DND-41 (cell line): ENCODE data around the gene HSPB9.

Experiments used
- ATAC-seq: fragments of 200-7000 bp; cut with Tn5 transposase; 3 replicates; pipeline ENCODE4 v1.9.1; 2021; ENCODE audit warnings: low read depth; ENCODE audit not compliant: insufficient read depth
- DNase-seq: peaks from one replicate; pipeline ENCODE4 v3.0.0-alpha.2; 2020
- H2AFZ ChIP-seq: 2 replicates; pipeline ENCODE4 v1.6.0; 2012; ENCODE audit warnings: low read depth, low read length
- H3K27ac ChIP-seq: 2 replicates; pipeline ENCODE4 v1.5.1; 2012; ENCODE audit warnings: low read length, inconsistent platforms
- H3K27me3 ChIP-seq: fragments of 200-600 bp; sonication (generic); 2 replicates; pipeline ENCODE4 v1.6.0; 2012; ENCODE audit warnings: low read length, mild to moderate bottlenecking, inconsistent platforms; ENCODE audit not compliant: insufficient read depth, poor library complexity
- H3K36me3 ChIP-seq: 2 replicates; pipeline ENCODE4 v1.5.1; 2012; ENCODE audit warnings: low read length, inconsistent platforms; ENCODE audit not compliant: insufficient read depth
- H3K4me1 ChIP-seq: 2 replicates; pipeline ENCODE4 v1.5.1; 2012; ENCODE audit warnings: mild to moderate bottlenecking, low read length; ENCODE audit not compliant: insufficient read depth
- H3K4me2 ChIP-seq: 2 replicates; pipeline ENCODE4 v1.6.0; 2012; ENCODE audit warnings: mild to moderate bottlenecking, moderate library complexity, low read length, inconsistent platforms; ENCODE audit not compliant: insufficient read depth
- H3K4me3 ChIP-seq, 2 experiments: fragments of 200-600 bp in 1 of 2; shearing (Covaris generic) in 1 of 2; 2 replicates each; pipeline ENCODE4 v1.5.1; 2012 to 2016; ENCODE audit warnings: inconsistent platforms in 2 of 2, low read length in 2 of 2, mild to moderate bottlenecking in 2 of 2, low read depth in 1 of 2, moderate library complexity in 1 of 2
- H3K79me2 ChIP-seq: 2 replicates; pipeline ENCODE4 v1.6.0; 2012; ENCODE audit warnings: low read length, inconsistent platforms; ENCODE audit not compliant: insufficient read depth
- H3K9ac ChIP-seq: 2 replicates; pipeline ENCODE4 v1.6.0; 2012; ENCODE audit warnings: low read depth, mild to moderate bottlenecking, inconsistent platforms, low read length, moderate library complexity
- H3K9me3 ChIP-seq: 2 replicates; pipeline ENCODE4 v1.5.1; 2012; ENCODE audit warnings: low read length, moderate library complexity, mild to moderate bottlenecking, inconsistent platforms; ENCODE audit not compliant: insufficient read depth, severe bottlenecking
- H4K20me1 ChIP-seq: 2 replicates; pipeline ENCODE4 v1.6.0; 2012; ENCODE audit warnings: low read length; ENCODE audit not compliant: insufficient read depth
- EZH2 ChIP-seq: IDR thresholded peaks from 3 replicates; pipeline ENCODE4 v1.6.1; 2012; ENCODE audit warnings: borderline replicate concordance, low read depth, mild to moderate bottlenecking, moderate library complexity, low read length, inconsistent platforms; ENCODE audit not compliant: severe bottlenecking
- TF ChIP-seq, protein P1 (sequence below): IDR thresholded peaks from 2 replicates; pipeline ENCODE4 v1.5.1; 2012; ENCODE audit warnings: borderline replicate concordance, low read length, moderate library complexity, mild to moderate bottlenecking; ENCODE audit not compliant: poor library complexity, severe bottlenecking; ENCODE audit errors: extremely low read depth

HSPB9 gene

DNA sequence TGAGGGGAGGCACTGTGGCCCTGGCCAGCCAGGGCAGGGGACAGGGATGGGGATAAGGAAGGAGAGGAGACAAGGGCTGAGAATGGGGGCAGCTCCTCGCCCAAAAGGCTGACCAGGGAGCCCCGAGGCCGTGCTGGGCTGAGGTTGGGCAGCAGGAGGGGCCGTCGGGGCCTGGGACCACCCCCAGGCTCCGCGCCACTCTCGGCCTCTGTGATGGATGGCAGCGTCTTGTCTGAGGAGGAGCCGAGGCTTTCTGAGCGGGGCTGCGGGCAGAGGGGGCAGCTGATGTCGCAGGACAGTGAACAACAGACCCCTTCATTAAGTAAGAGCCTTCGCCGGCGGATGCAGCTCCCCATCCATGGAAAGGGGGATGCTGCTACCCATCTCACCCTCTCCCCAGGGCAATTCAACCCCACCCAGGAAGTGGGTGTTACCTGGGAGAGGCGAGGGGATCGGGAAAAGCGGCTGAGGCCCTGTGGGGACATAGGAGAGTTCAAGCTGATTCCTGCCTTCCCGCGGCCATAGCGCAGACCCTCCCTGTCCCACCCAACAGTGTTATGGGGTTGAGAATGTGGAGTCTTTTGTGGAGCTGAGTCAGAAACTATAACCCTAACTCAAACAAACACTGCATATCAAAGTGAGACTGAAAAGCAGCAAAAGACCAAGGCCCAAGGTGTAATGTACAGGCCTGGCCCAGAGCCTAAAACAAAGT, 41.2 kb downstream of the HSPB9 start:
- H3K4me1 ChIP-seq, result no peaks in the 10 kb centered on the region
- no peaks in the 10 kb centered on the region for H3K9me3 ChIP-seq
- H3K9ac ChIP-seq, result no peak overlapping the region

GRCh38 chr17:42165751-42166150, 43.1 kb downstream of the HSPB9 start:
- no peak for DNase-seq
- Histone ChIP-seq H2AFZ (no peak overlapping the region), H3K9ac (no peak overlapping the region), H3K27ac (no peak overlapping the region), H3K4me1 (no peaks in the 10 kb centered on the region), H3K4me2 (no peak overlapping the region), H3K27me3 (no peaks in the 10 kb centered on the region), H3K36me3 (no peaks in the 10 kb centered on the region), H3K79me2 (no peaks in the 10 kb centered on the region), H3K9me3 (no peaks in the 10 kb centered on the region), H3K4me3 (no peak overlapping the region), H4K20me1 (no peaks in the 10 kb centered on the region)
- TF ChIP-seq, protein P1, sequence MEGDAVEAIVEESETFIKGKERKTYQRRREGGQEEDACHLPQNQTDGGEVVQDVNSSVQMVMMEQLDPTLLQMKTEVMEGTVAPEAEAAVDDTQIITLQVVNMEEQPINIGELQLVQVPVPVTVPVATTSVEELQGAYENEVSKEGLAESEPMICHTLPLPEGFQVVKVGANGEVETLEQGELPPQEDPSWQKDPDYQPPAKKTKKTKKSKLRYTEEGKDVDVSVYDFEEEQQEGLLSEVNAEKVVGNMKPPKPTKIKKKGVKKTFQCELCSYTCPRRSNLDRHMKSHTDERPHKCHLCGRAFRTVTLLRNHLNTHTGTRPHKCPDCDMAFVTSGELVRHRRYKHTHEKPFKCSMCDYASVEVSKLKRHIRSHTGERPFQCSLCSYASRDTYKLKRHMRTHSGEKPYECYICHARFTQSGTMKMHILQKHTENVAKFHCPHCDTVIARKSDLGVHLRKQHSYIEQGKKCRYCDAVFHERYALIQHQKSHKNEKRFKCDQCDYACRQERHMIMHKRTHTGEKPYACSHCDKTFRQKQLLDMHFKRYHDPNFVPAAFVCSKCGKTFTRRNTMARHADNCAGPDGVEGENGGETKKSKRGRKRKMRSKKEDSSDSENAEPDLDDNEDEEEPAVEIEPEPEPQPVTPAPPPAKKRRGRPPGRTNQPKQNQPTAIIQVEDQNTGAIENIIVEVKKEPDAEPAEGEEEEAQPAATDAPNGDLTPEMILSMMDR, result no peak
- TF ChIP-seq EZH2, result no peak
- ATAC-seq, result no peak

More for the DNA sequence above, 41.2 kb downstream of the HSPB9 start:
- Histone ChIP-seq H2AFZ (no peak overlapping the region), H3K27ac (no peak overlapping the region), H3K79me2 (no peaks in the 10 kb centered on the region), H3K4me3 (no peak overlapping the region), H3K4me2 (no peak overlapping the region), H3K27me3 (no peaks in the 10 kb centered on the region), H4K20me1 (no peaks in the 10 kb centered on the region), H3K36me3 (no peaks in the 10 kb centered on the region)
- no peak for TF ChIP-seq EZH2
- TF ChIP-seq, protein P1, result no peak
- ATAC-seq, result no peak
- no peak for DNase-seq

GRCh38 chr17:42166196-42166763, 43.7 kb downstream of the HSPB9 start:
- H3K36me3 ChIP-seq, result no peaks in the 10 kb centered on the region
- no peak overlapping the region for H2AFZ ChIP-seq
- H3K27ac ChIP-seq, result no peak overlapping the region
- ATAC-seq (no peak), DNase-seq (no peak)
- H3K4me3 ChIP-seq, result no peak overlapping the region
- TF ChIP-seq, protein P1, result no peak
- TF ChIP-seq EZH2, result no peak
- no peaks in the 10 kb centered on the region for H3K27me3 ChIP-seq
- no peak overlapping the region for H3K9ac ChIP-seq
- H3K4me2 ChIP-seq, result no peak overlapping the region
- H3K4me1 ChIP-seq, result no peaks in the 10 kb centered on the region
- no peaks in the 10 kb centered on the region for H4K20me1 ChIP-seq
- no peaks in the 10 kb centered on the region for H3K79me2 ChIP-seq
- no peaks in the 10 kb centered on the region for H3K9me3 ChIP-seq
